HFFc6 (cell line): ENCODE measurements around the gene LAMB4. TPM values are rescaled to one million over a fixed set of nuclear protein-coding genes. Genes with fewer than 3 reads are reported as not detected.
A peak's percentile ranks its signal among the peaks of the same experiment; 100 is the strongest.

Experiments
- DNase-seq: peaks from one replicate; pipeline ENCODE4 v3.0.0-alpha.2; 2018
- H3K27ac Mint-ChIP-seq: 2 replicates; pipeline ENCODE4 v1.8.0; 2020; ENCODE audit warnings: mild to moderate bottlenecking, mixed read lengths
- H3K27me3 Mint-ChIP-seq: 2 replicates; pipeline ENCODE4 v1.8.0; 2021; ENCODE audit warnings: mild to moderate bottlenecking, moderate library complexity, mixed read lengths; ENCODE audit not compliant: insufficient read depth
- H3K36me3 Mint-ChIP-seq: 2 replicates; pipeline ENCODE4 v1.8.0; 2021; ENCODE audit warnings: low read depth, mixed read lengths
- H3K4me1 Mint-ChIP-seq: 2 replicates; pipeline ENCODE4 v1.8.0; 2020; ENCODE audit warnings: low read depth, mixed read lengths
- H3K4me3 Mint-ChIP-seq: 2 replicates; pipeline ENCODE4 v1.8.0; 2020; ENCODE audit warnings: mild to moderate bottlenecking, moderate library complexity, mixed read lengths
- H3K9me3 Mint-ChIP-seq: 2 replicates; pipeline ENCODE4 v1.8.0; 2020; ENCODE audit warnings: mild to moderate bottlenecking, mixed read lengths
- CTCF ChIP-seq: fragments of 200-600 bp; sonication (generic); IDR thresholded peaks from 2 replicates; pipeline ENCODE4 v1.5.0; 2021; ENCODE audit warnings: antibody characterized with exemption, mild to moderate bottlenecking
- total RNA-seq, 6 experiments: library from RNA; stranded (reverse); fragmentation: NEBNext Ultra II Directional; extraction: Animal tissue kit (Norgen Biotek cat#: 25700); gene quantifications; 2 replicates in 1 of 6; 3 replicates in 5 of 6; pipeline ENCODE4 v1.2.3, GENCODE V29; 2021

LAMB4 gene
- total RNA-seq, 6 experiments from 2014 or later = 0.16 to 0.24 TPM; not detected in 4

GRCh38 chr7:108120933-108121332, 9.2 kb downstream of the LAMB4 start:
- no peak overlapping the region for H3K4me3 Mint-ChIP-seq
- no peaks in the 10 kb centered on the region for H3K36me3 Mint-ChIP-seq
- no peaks in the 10 kb centered on the region for H3K9me3 Mint-ChIP-seq
- peaks cover 1% of the 10 kb centered on the region; the same call in 1 of the 2 replicates for H3K27me3 Mint-ChIP-seq
- no peak overlapping the region for H3K27ac Mint-ChIP-seq
- DNase-seq = no peak
- TF ChIP-seq CTCF = no peak
- no peaks in the 10 kb centered on the region for H3K4me1 Mint-ChIP-seq

GRCh38 chr7:108120196-108120595, 10.0 kb downstream of the LAMB4 start:
- no peak overlapping the region for H3K27ac Mint-ChIP-seq
- no peak overlapping the region for H3K4me3 Mint-ChIP-seq
- DNase-seq = no peak
- no peaks in the 10 kb centered on the region for H3K4me1 Mint-ChIP-seq
- H3K36me3 Mint-ChIP-seq = no peaks in the 10 kb centered on the region
- H3K9me3 Mint-ChIP-seq = no peaks in the 10 kb centered on the region
- no peaks in the 10 kb centered on the region for H3K27me3 Mint-ChIP-seq
- TF ChIP-seq CTCF = no peak

GRCh38 chr7:108118959-108119358, 11.2 kb downstream of the LAMB4 start:
- Mint-ChIP-seq H3K36me3 (no peaks in the 10 kb centered on the region), H3K4me3 (no peak overlapping the region), H3K27me3 (no peaks in the 10 kb centered on the region), H3K27ac (no peak overlapping the region), H3K4me1 (no peaks in the 10 kb centered on the region), H3K9me3 (no peaks in the 10 kb centered on the region)
- TF ChIP-seq CTCF = peak; percentile 46
- DNase-seq = no peak

- Mint-ChIP-seq H3K4me3 (no peak overlapping the region), H3K36me3 (no peaks in the 10 kb centered on the region), H3K27ac (no peak overlapping the region), H3K27me3 (no peaks in the 10 kb centered on the region; the same call in 1 of the 2 replicates), H3K9me3 (no peaks in the 10 kb centered on the region), H3K4me1 (no peaks in the 10 kb centered on the region)
- DNase-seq = no peak
- TF ChIP-seq CTCF = peak; percentile 75
These were observed 15.9 kb downstream of the LAMB4 start for GRCh38 chr7:108114117-108114841.

GRCh38 chr7:108112683-108113082, 17.5 kb downstream of the LAMB4 start:
- Mint-ChIP-seq H3K27me3 (no peaks in the 10 kb centered on the region; the same call in 1 of the 2 replicates), H3K9me3 (no peaks in the 10 kb centered on the region), H3K36me3 (no peaks in the 10 kb centered on the region), H3K27ac (no peak overlapping the region), H3K4me1 (no peaks in the 10 kb centered on the region), H3K4me3 (no peak overlapping the region)
- DNase-seq = no peak
- no peak for TF ChIP-seq CTCF
